A673 (cell line): ENCODE data around the gene SPG7. TPM values are rescaled to one million over a fixed set of nuclear protein-coding genes. Genes with fewer than 3 reads are reported as not detected.
"Not testable (repeated sequence)": the region's sequence is repeated elsewhere in the genome, so short reads cannot be mapped to it uniquely, and the experiment has no call there.

Source experiments
- BruUV-seq: library from RNA; stranded (reverse); fragments of 400-500 nt; replicated peaks from 2 replicates; lab custom pipeline; 2021; lab: Mats Ljungman, UMichigan
- CTCF ChIA-PET: fragments of 300-600 bp; sonication (Branson Sonifier 250); formaldehyde crosslinking; loops from one replicate; lab custom pipeline; 2022; ENCODE audit warnings: antibody characterized with exemption; lab: Charles Lee
- POLR2A ChIA-PET: fragments of 300-600 bp; sonication (Branson Sonifier 250); formaldehyde crosslinking; loops from one replicate; lab custom pipeline; 2022; ENCODE audit warnings: antibody characterized with exemption; ENCODE audit not compliant: low non-redundant PET; lab: Charles Lee
- DNase-seq: peaks from one replicate; pipeline ENCODE4 v3.0.0-alpha.2; 2015; ENCODE audit warnings: low spot score
- H3K27ac ChIP-seq: fragments of 200-600 bp; sonication (generic); 2 replicates; pipeline ENCODE4 v1.5.1; 2016; ENCODE audit warnings: mixed run types, low read depth, mild to moderate bottlenecking, mixed read lengths, antibody characterized with exemption, low read length; ENCODE audit not compliant: poor library complexity, severe bottlenecking
- H3K27me3 ChIP-seq: fragments of 200-600 bp; sonication (generic); replicated peaks from 2 replicates; pipeline ENCODE4 v1.6.1; 2017; ENCODE audit warnings: mixed run types, low read depth, mild to moderate bottlenecking, mixed read lengths, antibody characterized with exemption, low read length; ENCODE audit not compliant: insufficient read depth, poor library complexity
- H3K36me3 ChIP-seq: fragments of 200-600 bp; sonication (generic); 2 replicates; pipeline ENCODE4 v1.6.1; 2016; ENCODE audit warnings: mixed run types, mild to moderate bottlenecking, mixed read lengths, antibody characterized with exemption, low read length; ENCODE audit not compliant: insufficient read depth, poor library complexity, severe bottlenecking
- H3K4me1 ChIP-seq: fragments of 200-600 bp; sonication (generic); 2 replicates; pipeline ENCODE4 v1.6.1; 2017; ENCODE audit warnings: mixed run types, mild to moderate bottlenecking, mixed read lengths, antibody characterized with exemption, low read length; ENCODE audit not compliant: insufficient read depth, poor library complexity, severe bottlenecking
- H3K4me3 ChIP-seq: fragments of 200-600 bp; sonication (generic); 2 replicates; pipeline ENCODE4 v1.5.1; 2016; ENCODE audit warnings: low read depth, mixed run types, mild to moderate bottlenecking, mixed read lengths, low read length; ENCODE audit not compliant: poor library complexity, severe bottlenecking
- H3K9me3 ChIP-seq: fragments of 200-600 bp; sonication (generic); 2 replicates; pipeline ENCODE4 v1.6.1; 2016; ENCODE audit warnings: mixed run types, low read depth, mild to moderate bottlenecking, mixed read lengths, antibody characterized with exemption, low read length; ENCODE audit not compliant: poor library complexity, severe bottlenecking
- EZH2 ChIP-seq: fragments of 200-600 bp; sonication (generic); IDR thresholded peaks from 2 replicates; pipeline ENCODE4 v1.6.1; 2017; ENCODE audit warnings: borderline replicate concordance, low read depth, mild to moderate bottlenecking, mixed read lengths, antibody characterized with exemption, low read length; ENCODE audit not compliant: poor library complexity, severe bottlenecking
- intact Hi-C: fragments of 100-400 bp; cut with micrococcal nuclease; formaldehyde crosslinking; loops from one replicate; pipeline ENCODE4 v1.10.0; 2022; ENCODE audit not compliant: unreplicated experiment
- total RNA-seq: library from RNA; stranded (reverse); gene quantifications from 2 replicates; pipeline ENCODE4 v1.2.3, GENCODE V29; 2021
- TF ChIP-seq, protein P1 (sequence below): fragments of 300-800, 200-600 bp; sonication (generic); conservative IDR thresholded peaks from 2 replicates; pipeline ENCODE4 v1.5.1; 2017; ENCODE audit warnings: low read depth, mild to moderate bottlenecking, antibody characterized with exemption, low read length, moderate library complexity, mixed read lengths

The SPG7 gene
- total RNA-seq, 1 experiment from 2014 or later: 113 TPM

DNA sequence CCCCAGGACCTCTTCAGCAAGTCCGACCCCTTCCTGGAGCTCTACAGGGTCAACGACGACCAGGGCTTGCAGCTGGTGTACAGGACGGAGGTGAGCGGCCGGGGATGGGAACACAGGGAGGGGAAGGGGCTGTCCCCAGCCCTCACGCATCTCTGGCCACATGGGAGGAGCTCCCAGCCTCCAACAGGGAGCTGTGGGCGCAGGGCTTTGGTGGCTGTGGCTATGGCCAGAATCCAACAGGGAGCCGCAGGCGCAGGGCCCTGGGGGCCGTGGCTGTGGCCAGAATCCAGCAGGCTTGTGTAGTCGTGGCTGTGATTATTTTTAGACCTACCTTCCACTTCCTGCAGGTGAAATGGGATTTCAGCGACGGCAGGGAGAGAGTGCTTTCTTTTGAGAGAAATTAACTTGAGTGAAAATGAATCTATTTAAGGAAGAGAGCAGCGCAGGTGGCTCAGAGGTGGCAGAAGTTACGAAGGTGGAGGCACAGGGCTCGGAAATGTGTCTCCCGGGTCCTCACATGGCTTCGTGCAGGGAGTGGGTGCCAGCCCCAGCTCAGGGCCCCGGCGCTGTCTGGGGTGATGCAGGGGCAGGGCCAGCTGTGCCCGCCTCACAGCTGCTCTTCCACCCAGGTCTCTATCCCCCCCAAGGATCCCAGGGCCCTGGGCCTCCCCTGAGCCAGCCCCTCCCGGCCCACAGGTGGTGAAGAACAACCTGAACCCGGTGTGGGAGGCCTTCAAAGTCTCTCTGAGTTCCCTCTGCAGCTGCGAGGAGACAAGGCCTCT is 76.8 kb downstream of the SPG7 start:
- POLR2A ChIA-PET: no interaction called here
- DNase-seq: no peak
- peaks cover 4% of the 10 kb centered on the region for H3K4me1 ChIP-seq
- peak overlapping the region; percentile 42 for H3K27ac ChIP-seq
- no TSS peak for BruUV-seq
- TF ChIP-seq EZH2: no peak
- TF ChIP-seq, protein P1, sequence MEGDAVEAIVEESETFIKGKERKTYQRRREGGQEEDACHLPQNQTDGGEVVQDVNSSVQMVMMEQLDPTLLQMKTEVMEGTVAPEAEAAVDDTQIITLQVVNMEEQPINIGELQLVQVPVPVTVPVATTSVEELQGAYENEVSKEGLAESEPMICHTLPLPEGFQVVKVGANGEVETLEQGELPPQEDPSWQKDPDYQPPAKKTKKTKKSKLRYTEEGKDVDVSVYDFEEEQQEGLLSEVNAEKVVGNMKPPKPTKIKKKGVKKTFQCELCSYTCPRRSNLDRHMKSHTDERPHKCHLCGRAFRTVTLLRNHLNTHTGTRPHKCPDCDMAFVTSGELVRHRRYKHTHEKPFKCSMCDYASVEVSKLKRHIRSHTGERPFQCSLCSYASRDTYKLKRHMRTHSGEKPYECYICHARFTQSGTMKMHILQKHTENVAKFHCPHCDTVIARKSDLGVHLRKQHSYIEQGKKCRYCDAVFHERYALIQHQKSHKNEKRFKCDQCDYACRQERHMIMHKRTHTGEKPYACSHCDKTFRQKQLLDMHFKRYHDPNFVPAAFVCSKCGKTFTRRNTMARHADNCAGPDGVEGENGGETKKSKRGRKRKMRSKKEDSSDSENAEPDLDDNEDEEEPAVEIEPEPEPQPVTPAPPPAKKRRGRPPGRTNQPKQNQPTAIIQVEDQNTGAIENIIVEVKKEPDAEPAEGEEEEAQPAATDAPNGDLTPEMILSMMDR: no peak
- H3K9me3 ChIP-seq: no peaks in the 10 kb centered on the region
- CTCF ChIA-PET: no interaction called here
- peaks cover 58% of the 10 kb centered on the region for H3K36me3 ChIP-seq
- no peaks in the 10 kb centered on the region for H3K27me3 ChIP-seq
- H3K4me3 ChIP-seq: no peak overlapping the region
- intact Hi-C loops: no loop called here

DNA sequence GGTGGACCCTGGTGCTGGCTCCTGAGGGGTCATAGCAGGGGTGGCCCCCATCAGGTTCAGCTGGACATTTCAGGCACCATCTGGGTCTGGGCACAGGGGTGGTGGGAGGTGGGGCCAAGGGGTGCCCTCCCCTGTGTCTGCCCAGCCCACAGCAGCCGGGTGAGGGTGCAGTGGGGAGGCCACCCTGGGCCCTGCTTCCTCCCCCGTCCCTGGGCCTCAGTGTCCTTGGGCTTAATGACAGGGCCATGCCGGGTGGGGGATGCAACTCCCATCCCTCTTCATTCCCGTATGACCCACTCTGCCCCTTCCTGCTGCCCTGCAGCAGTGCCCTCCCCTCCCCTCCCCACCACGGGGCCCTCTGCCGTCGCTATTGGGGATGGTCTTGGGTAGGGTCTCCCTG is 78.0 kb downstream of the SPG7 start:
- H3K4me3 ChIP-seq: no peak overlapping the region
- intact Hi-C loops: no loop called here
- H3K36me3 ChIP-seq: peaks cover 52% of the 10 kb centered on the region
- ChIA-PET CTCF (no interaction called here), POLR2A (no interaction called here)
- peaks cover 4% of the 10 kb centered on the region for H3K4me1 ChIP-seq
- DNase-seq: no peak
- H3K27me3 ChIP-seq: no peaks in the 10 kb centered on the region
- BruUV-seq: no TSS peak
- no peak overlapping the region for H3K27ac ChIP-seq
- no peak for TF ChIP-seq EZH2
- TF ChIP-seq, protein P1: no peak
- H3K9me3 ChIP-seq: no peaks in the 10 kb centered on the region

DNA sequence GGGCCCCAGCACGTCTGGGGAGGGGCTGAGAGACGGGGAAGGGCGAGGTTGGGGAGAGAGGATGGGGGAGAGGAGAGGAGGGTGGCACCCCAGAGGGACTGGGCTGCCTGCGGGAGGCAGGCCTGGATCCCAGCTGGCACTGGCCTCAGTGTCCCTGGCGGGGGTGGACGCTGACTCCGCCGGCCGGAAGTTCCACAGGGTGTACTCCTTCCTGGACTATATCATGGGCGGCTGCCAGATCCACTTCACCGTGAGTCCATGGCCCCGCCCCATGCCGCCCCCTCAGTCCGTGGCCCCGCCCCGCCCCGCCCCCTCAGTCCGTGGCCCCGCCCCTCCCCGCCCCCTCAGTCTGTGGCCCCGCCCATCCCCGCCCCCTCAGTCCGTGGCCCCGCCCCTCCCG is 78.7 kb downstream of the SPG7 start:
- TF ChIP-seq, protein P1: no peak
- Histone ChIP-seq H3K4me1 (peaks cover 4% of the 10 kb centered on the region), H3K36me3 (peaks cover 45% of the 10 kb centered on the region), H3K9me3 (no peaks in the 10 kb centered on the region), H3K27ac (no peak overlapping the region), H3K27me3 (no peaks in the 10 kb centered on the region), H3K4me3 (no peak overlapping the region)
- intact Hi-C loops: no loop called here
- CTCF ChIA-PET: no interaction called here
- no peak for DNase-seq
- POLR2A ChIA-PET: no interaction called here
- BruUV-seq: no TSS peak

DNA sequence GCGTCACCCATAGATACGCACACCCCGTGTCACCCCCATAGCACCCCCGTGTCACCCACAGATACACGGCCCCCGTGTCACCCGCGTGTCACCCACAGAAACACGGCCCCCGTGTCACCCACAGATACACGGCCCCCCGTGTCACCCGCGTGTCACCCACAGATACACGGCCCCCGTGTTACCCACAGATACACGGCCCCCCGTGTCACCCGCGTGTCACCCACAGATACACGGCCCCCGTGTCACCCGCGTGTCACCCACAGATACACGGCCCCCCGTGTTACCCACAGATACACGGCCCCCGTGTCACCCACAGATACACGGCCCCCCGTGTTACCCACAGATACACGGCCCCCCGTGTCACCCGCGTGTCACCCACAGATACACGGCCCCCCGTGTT is 79.5 kb downstream of the SPG7 start:
- H3K4me1 ChIP-seq, DNase-seq, CTCF ChIA-PET, BruUV-seq, POLR2A ChIA-PET, H3K27me3 ChIP-seq, intact Hi-C loops, H3K9me3 ChIP-seq, H3K27ac ChIP-seq, H3K4me3 ChIP-seq: not testable (repeated sequence)
- peaks cover 40% of the 10 kb centered on the region for H3K36me3 ChIP-seq
